KOPT-K1 (cell line): ENCODE data around the gene UNC93B1.

Source experiments
- H3K27ac ChIP-seq: fragments of 200-600 bp; sonication (generic); 2 replicates; pipeline ENCODE4 v1.5.1; 2016; ENCODE audit warnings: antibody characterized with exemption, mild to moderate bottlenecking, low read depth, low read length; ENCODE audit not compliant: poor library complexity, severe bottlenecking
- H3K36me3 ChIP-seq: fragments of 200-600 bp; sonication (generic); 2 replicates; pipeline ENCODE4 v1.5.1; 2017; ENCODE audit warnings: antibody characterized with exemption, mild to moderate bottlenecking, low read length, moderate library complexity; ENCODE audit not compliant: insufficient read depth
- H3K9me3 ChIP-seq: fragments of 200-600 bp; sonication (generic); 2 replicates; pipeline ENCODE4 v1.5.1; 2017; ENCODE audit warnings: antibody characterized with exemption, low read length, mild to moderate bottlenecking; ENCODE audit not compliant: insufficient read depth, poor library complexity, severe bottlenecking

UNC93B1 gene

GRCh38 chr11:68033708-68034045, 29.8 kb upstream of the UNC93B1 start:
- Histone ChIP-seq H3K9me3 (no peaks in the 10 kb centered on the region), H3K27ac (no peak overlapping the region), H3K36me3 (peaks cover 28% of the 10 kb centered on the region)

DNA sequence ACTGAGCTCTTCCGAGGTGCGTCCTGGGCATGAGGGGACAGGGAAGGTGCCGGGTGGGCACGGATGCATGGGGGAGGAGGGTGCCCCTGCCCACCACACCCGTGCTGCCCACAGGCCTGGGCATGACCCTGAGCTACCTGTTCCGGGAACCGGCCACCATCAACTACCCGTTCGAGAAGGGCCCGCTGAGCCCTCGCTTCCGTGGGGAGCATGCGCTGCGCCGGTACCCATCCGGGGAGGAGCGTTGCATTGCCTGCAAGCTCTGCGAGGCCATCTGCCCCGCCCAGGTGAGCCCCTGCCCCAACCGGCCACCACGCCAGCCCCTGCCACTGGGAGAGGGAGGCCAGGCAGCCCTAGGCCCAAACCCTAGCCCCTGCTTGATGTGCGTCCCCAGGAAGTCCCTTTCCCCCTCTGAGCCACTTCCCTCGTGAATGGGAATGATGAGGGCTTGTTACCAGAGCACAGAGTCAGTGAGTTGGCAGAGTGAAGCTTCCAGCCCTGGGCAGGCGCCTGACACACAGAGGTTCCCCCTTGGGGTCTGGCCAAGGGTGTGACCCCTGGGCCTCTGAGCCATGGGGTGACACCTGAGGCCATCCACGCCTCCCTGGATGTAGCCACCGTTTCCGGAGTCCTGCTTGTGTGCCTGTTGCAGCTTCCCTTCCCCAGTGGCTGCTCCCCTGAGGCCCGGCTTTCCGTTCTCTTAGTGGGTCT, 29.3 kb upstream of the UNC93B1 start:
- no peak overlapping the region for H3K27ac ChIP-seq
- peaks cover 28% of the 10 kb centered on the region for H3K36me3 ChIP-seq
- no peaks in the 10 kb centered on the region for H3K9me3 ChIP-seq

- H3K27ac ChIP-seq, result no peak overlapping the region
- no peaks in the 10 kb centered on the region for H3K9me3 ChIP-seq
- peaks cover 28% of the 10 kb centered on the region for H3K36me3 ChIP-seq
These were observed 28.1 kb upstream of the UNC93B1 start for GRCh38 chr11:68032003-68032402.

DNA sequence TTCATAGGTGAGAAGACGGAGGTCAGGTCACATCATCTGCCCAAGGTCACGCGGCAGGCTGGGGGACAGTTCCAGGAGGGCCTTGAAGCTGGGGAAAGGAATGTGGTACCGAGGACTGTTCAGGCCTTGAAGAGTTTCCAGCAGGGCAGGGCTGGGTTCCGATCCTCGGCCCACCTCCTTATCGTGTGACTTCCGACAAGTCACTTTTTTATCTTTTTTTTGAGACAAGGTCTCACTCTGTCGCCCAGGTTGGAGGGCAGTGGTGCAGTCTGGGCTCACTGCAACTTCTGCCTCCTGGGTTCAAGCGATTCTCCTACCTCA, 27.2 kb upstream of the UNC93B1 start:
- H3K27ac ChIP-seq, result peak overlapping the region; percentile 81
- peaks cover 28% of the 10 kb centered on the region for H3K36me3 ChIP-seq
- no peaks in the 10 kb centered on the region for H3K9me3 ChIP-seq

GRCh38 chr11:68030318-68031143, 26.6 kb upstream of the UNC93B1 start, which contains the start of gene NDUFS8:
Gene NDUFS8 (plus strand): TSS chr11:68030681. CDS start chr11:68032152, 1,471 bp downstream.
- H3K9me3 ChIP-seq, result no peaks in the 10 kb centered on the region
- H3K27ac ChIP-seq, result peak within 1 kb of the TSS; percentile 81
- H3K36me3 ChIP-seq, result peaks cover 28% of the 10 kb centered on the region

- no peaks in the 10 kb centered on the region for H3K9me3 ChIP-seq
- peaks cover 22% of the 10 kb centered on the region for H3K36me3 ChIP-seq
- H3K27ac ChIP-seq, result peak overlapping the region; percentile 81
These were observed 25.1 kb upstream of the UNC93B1 start for GRCh38 chr11:68028802-68029545.

- no peak overlapping the region for H3K27ac ChIP-seq
- H3K36me3 ChIP-seq, result peaks cover 9% of the 10 kb centered on the region
- H3K9me3 ChIP-seq, result no peaks in the 10 kb centered on the region
These were observed 23.8 kb upstream of the UNC93B1 start for GRCh38 chr11:68027667-68028066.

GRCh38 chr11:68026391-68027105, 22.7 kb upstream of the UNC93B1 start:
- Histone ChIP-seq H3K9me3 (no peaks in the 10 kb centered on the region), H3K27ac (no peak overlapping the region), H3K36me3 (no peaks in the 10 kb centered on the region)

DNA sequence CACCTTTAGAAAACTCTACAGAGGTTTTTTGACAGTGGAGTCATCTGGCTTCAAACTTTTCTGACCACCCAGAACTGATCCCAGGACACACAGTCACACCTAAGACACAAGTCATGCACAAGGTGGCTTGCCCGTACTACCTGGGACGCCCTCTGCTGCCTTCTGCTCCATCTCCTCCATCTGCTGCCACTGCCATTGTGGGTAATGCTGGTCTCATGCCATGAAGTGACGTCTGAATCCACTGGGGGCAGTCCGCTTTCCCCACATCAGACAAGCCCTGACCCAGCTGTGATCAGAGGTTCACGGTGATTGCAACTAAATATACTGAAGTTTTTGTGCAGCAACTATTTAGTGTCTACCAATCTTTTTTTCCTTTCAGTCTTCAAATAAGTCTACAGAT, 21.1 kb upstream of the UNC93B1 start:
- Histone ChIP-seq H3K27ac (no peak overlapping the region), H3K9me3 (no peaks in the 10 kb centered on the region), H3K36me3 (no peaks in the 10 kb centered on the region)

- Histone ChIP-seq H3K9me3 (no peaks in the 10 kb centered on the region), H3K27ac (no peak overlapping the region), H3K36me3 (no peaks in the 10 kb centered on the region)
These were observed 20.6 kb upstream of the UNC93B1 start for GRCh38 chr11:68024508-68024907.

- H3K27ac ChIP-seq, result no peak overlapping the region
- H3K36me3 ChIP-seq, result no peaks in the 10 kb centered on the region
- H3K9me3 ChIP-seq, result no peaks in the 10 kb centered on the region
These were observed 18.6 kb upstream of the UNC93B1 start for GRCh38 chr11:68022531-68022930.

GRCh38 chr11:68021167-68021787, 17.4 kb upstream of the UNC93B1 start:
- H3K36me3 ChIP-seq, result no peaks in the 10 kb centered on the region
- H3K9me3 ChIP-seq, result no peaks in the 10 kb centered on the region
- H3K27ac ChIP-seq, result no peak overlapping the region

GRCh38 chr11:68020575-68020974, 16.7 kb upstream of the UNC93B1 start:
- Histone ChIP-seq H3K36me3 (no peaks in the 10 kb centered on the region), H3K9me3 (no peaks in the 10 kb centered on the region), H3K27ac (no peak overlapping the region)

GRCh38 chr11:68019486-68019885, 15.6 kb upstream of the UNC93B1 start:
- Histone ChIP-seq H3K9me3 (no peaks in the 10 kb centered on the region), H3K36me3 (no peaks in the 10 kb centered on the region), H3K27ac (no peak overlapping the region)
